T-helper 2 cell treated with Interferon-gamma antibody and Interleukin-4, amounts not matched to agents 100 ng/mL and 5 ng/mL, for 36 hours (primary cell): ENCODE results near the gene KRTAP1-1. TPM values are rescaled to one million over a fixed set of nuclear protein-coding genes. Genes with fewer than 3 reads are reported as not detected.
"Not testable (repeated sequence)": the region's sequence is repeated elsewhere in the genome, so short reads cannot be mapped to it uniquely, and the experiment has no call there.

Experiments
- intact Hi-C: fragments of 100-400 bp; cut with micrococcal nuclease; formaldehyde crosslinking; loops from one replicate; pipeline ENCODE4 v1.15.1; 2023
- total RNA-seq: library from RNA; stranded (reverse); gene quantifications from 2 replicates; pipeline ENCODE4 v1.2.3, GENCODE V29; 2022

KRTAP1-1 gene, protein sequence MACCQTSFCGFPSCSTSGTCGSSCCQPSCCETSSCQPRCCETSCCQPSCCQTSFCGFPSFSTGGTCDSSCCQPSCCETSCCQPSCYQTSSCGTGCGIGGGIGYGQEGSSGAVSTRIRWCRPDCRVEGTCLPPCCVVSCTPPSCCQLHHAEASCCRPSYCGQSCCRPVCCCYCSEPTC
- total RNA-seq = not detected in 2 replicates

DNA sequence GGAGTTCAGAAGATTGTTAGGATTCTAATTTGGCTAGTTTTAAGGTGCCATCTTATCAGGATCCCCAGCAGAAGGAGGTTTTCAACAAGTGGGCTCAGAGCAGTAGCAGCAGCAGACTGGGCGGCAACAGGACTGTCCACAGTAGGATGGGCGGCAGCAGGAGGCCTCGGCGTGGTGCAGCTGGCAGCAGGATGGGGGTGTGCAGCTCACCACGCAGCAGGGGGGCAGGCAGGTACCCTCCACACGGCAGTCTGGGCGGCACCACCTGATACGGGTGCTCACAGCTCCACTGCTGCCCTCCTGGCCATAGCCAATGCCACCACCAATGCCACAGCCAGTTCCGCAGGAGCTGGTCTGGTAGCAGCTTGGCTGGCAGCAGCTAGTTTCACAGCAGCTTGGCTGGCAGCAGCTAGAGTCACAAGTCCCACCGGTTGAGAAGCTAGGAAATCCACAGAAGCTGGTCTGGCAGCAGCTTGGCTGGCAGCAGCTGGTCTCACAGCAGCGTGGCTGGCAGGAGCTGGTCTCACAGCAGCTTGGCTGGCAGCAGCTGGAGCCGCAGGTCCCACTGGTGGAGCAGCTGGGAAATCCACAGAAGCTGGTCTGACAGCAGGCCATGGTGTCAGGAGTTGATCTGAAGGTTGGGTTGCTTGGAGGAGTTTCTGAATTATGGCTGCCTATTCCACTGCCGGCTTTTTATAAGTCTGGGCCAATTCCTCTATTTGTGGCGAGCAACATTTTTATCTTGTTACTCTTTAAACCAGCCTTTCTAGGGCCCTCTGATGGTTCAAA lies at the start of gene KRTAP1-1:
KRTAP1-1 (minus strand) TSS at position 668 of the 789 bp plus-strand sequence; CDS start at position 615, 53 bp downstream.
- intact Hi-C loops = not testable (repeated sequence)

DNA sequence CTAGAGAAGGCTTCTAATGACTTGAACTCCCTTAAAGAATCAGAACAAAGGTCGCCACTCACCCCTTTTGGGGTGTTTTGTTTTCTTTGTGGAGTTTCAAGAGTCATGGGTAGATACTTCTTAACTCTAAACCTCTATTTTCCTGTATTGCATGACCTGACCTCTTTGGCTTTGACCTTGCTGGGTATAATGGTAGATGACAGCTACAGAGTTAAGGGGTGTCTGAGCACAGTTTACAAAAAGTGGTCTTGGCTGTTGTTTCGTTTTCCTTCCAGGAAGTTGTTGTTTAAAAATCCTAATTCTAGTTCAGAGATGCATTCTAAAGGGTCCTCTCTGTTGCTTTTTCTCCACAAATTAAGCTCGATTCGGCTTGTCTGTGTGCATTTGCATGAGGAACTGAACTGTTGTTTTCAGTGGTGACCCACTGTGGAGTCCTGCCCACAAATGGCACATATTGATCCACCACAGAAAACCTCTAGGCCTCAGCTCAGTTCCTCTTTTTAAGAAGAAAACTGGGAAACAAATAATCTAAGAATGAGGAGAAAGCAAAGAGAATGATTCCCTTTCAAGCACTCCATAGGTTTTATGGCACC lies 47.6 kb upstream of the KRTAP1-1 start:
- intact Hi-C loops = not testable (repeated sequence)

DNA sequence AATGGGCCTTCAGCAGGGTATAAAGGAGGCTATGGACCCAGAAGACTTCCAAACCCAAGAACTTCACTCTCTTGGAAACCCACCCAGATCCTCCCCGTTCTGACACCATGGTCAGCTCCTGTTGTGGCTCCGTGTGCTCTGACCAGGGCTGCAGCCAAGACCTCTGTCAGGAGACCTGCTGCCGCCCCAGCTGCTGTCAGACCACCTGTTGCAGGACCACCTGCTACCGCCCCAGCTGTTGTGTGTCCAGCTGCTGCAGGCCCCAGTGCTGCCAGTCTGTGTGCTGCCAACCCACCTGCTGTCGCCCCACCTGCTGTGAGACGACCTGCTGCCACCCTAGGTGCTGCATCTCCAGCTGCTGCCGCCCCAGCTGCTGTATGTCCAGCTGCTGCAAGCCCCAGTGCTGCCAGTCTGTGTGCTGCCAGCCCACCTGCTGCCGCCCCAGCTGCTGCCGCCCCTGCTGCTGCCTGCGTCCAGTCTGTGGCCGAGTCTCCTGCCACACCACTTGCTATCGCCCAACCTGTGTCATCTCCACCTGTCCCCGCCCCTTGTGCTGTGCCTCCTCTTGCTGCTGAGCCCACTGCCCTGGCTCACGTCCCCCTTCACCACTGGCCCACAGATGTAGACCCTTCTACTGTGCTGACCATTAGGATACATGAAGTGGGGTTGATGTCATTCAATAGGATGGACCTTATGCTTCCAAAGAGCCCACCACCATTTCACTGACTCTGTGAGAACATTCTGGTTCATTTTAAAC lies 43.0 kb upstream of the KRTAP1-1 start, which contains the start of gene KRTAP4-7:
KRTAP4-7 (plus strand) TSS at position 51 of the 757 bp plus-strand sequence; CDS start at position 108, 57 bp downstream.
- intact Hi-C loops = not testable (repeated sequence)

DNA sequence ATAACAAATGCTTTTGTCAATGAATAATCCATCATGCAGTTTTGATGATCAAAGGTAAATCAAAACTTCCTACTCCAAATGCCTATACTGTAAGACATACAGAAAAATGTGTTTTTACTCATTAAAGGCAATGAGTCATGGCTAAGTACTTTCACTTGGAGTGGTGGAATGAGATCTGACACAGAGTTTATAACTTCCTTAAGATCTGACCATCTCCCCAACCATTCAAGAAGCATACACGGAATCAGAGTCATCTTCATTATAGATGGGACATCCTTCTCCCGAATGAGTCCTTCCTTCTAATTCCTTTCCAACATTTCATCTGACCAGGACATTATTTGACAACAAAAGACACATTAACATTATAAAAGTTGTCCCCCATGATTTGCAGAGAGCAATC lies 42.2 kb upstream of the KRTAP1-1 start:
- intact Hi-C loops = not testable (repeated sequence)

DNA sequence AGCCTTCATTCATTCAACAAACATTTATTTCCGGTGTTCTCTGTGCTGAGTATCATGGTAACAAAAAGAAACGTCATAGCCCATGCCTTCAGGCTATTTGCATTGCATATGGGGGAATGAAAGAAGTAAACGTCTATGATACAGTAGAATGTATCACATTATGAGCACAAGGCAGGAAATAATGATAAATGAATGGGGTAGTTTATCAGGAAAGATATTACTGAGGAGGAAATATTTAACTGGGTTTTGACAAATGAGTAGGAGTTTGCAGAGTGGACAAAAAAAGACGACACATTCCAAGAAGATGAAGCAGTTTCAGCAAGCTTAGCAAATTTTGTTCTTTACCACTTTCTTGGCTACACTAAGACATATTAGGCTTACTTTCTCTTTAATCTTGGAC lies 41.4 kb upstream of the KRTAP1-1 start:
- intact Hi-C loops = no loop called here

DNA sequence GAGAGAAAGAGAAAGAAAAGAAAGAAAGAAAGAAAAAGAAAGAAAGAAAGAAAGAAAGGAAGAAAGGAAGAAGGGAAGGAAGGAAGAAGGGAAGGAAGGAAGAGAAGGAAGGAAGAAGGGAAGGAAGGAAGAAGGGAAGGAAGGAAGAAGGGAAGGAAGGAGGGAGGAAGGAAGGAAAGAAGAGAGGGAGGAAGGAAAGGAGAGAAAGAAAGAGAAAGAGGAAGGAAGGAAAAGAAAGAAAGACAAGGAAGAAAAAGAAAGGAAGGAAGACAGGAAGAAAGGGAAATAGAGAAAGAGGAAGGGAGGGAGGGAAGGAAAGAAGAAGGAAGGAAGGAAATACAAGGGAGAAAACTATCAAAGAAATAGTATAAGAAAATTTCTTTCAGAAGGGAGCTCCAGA lies 35.5 kb upstream of the KRTAP1-1 start:
- intact Hi-C loops = no loop called here

DNA sequence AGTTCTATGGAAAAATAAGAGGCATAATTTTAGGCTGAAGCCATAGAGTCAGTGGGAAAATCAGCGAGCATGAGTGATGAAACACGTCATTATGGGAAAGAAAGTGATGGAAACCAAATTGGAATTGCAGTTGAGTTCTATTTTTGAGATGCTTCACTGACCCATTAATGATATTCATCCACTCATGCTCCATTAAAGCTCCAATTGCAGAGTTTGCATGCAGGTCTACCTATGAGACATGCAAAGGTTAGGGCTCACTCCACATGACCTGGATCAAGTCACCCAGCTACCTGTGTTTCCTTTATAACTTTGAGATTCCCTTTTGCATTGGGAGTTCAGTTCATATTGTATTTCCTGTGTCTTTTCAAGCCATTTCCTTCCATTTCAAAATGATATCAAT lies 32.4 kb upstream of the KRTAP1-1 start:
- intact Hi-C loops = no loop called here

DNA sequence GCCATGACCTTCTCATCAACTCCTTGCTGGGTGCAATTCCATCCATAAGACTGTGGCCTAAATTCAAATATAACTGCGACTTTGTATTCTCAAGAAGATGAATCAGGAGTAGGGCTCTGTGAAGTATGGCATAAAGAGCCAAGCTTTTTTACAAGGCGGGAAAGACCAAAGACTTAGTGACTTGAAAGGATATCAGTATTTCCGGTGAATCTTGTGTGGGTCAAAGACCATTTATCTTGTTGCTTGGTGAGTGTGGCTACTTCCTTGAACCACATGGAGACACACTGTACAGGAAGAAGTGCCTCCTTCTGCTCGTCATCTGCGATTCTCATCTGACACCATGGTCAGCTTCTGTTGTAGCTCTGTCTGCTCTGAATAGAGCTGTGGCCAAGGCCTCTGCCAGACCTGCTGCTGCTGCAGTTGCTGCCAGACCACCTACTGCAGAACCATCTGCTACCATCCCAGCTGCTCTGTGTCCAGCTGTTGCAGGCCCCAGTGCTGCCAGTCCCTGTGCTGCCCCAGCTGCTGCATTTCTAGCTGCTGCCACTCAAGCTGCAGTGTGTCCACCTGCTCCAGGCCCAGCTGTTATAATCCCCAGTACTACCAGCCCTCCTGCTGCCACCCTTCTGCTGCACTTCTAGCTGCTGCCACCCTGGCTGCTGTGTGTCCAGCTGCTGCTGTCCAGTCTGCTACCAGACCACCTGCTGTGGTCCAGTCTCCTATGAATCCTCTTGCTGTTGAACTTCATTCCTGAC lies 30.5 kb upstream of the KRTAP1-1 start:
- intact Hi-C loops = no loop called here

DNA sequence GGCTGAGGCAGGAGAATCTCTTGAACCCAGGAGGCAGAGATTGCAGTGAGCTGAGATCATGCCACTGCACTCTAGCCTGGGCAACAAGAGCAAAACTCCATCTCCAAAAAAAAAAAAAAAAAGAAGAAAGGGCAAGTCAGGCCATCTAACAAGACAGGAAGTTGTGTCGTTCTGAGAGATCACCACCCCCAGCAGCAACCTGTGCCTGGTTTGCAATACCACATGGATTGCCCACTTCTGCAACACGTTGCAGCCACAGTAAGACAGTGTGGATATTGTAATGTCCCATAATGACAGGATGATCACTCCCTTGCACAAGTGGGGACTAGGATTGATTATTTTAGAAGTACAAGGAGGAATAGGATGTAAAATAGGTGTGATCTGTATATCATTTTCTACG lies 27.8 kb upstream of the KRTAP1-1 start:
- intact Hi-C loops = no loop called here

DNA sequence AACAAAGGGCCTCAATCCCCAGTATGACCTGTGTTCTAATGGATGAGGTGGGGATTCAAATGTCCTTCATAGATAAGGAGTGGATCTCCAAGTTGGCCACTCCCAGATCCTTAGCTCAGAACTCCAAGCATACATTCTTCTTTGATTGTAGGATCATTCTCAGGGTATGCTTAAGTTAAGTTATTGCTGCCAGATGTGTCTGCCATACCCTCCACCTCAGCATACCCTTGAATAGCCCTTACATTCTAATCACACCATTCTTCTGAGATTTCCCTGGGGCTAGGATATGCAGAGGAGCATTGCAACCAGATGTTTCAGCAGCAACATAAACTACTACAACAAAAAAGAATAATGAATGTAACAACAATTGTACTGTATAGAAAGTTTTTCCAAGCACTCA lies 26.0 kb upstream of the KRTAP1-1 start:
- intact Hi-C loops = no loop called here

DNA sequence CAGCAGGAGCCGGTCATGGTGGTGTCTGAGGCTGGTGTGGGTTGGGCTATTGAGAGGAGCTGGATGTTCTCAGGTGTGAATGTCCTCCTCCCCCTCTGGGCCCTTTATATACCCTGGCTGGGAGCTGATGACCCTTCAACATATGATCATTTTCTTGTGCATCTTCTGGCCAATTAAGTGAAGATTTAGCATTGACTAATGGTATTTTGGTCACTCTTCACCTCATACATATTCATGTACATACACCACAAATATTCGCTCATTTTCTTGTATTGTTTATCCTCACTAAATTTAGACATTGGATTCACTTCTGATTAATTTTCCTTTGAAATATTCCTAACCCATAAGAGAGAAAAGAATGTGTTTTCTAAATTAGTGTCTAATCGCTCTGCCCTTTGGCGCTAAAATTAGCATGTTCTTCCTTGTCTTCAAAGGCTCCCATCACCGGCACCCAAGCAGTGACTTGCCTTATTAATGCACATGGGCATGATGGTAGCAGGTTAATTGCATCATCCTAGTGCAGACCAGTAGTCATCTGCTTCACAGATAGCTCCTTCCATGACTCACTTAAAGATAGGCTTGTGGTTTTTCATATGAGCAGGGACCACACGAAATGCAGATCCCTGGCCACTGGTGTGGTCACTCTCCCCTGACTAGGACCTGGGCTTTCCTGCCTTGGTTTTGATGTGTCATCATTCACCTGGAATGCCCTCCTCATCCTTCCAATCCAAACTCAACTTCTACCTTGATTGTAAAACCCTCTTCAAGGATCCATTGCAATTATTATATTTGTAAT lies 24.8 kb upstream of the KRTAP1-1 start, which contains the start of gene KRTAP2-4:
KRTAP2-4 (minus strand) TSS at position 51 of the 796 bp plus-strand sequence; CDS start at position 17, 34 bp downstream.
- intact Hi-C loops = no loop called here

DNA sequence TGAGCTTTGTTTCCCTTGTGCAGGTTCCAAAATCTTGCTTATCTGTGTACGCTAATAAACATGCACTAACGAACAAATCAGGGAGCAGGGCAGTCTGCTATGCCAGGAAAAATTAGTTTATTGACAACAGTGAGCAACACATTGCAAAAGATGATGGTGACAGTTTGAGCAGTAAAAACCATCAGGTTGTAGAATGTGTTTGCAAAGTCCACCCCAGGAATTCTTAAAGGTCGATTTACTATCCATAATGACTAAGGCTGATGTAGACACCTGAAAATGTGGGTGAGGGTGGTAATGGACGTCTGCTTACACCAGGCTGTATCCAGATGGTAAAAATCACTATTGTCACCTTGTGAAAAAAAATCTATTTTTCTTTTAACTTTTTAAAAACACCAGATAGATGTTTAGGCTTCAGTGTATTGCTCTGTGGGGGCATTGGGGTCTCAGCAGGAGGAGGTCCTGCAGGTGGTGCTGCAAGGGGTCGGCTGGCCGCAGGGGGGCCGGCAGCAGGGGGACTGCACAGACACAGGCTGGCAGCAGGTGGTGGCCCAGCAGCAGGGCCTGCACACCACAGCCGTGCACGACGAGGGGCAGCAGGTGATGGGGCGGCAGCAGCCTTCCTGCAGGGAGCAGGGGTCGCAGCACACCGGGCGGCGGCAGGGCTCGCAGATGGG lies 23.9 kb upstream of the KRTAP1-1 start:
- intact Hi-C loops = not testable (repeated sequence)

DNA sequence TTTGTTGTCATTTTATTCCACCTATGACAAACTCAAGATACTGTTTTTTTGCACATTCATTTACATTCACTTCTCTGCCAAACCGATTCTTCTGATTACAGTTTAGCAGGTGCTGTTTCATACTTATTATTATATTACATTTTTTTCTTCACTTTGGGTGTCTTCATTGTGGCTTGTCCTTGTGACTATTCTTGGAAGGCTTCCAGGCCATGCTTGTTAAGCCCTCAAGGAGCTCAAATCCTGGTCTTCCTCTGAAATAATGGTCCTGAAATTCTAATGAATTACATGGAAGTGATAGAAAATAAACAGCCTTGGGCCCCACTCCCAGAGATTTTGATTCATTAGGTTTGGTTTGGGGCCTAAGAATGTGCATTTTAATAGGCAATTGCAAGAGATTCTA lies 23.1 kb upstream of the KRTAP1-1 start:
- intact Hi-C loops = no loop called here

DNA sequence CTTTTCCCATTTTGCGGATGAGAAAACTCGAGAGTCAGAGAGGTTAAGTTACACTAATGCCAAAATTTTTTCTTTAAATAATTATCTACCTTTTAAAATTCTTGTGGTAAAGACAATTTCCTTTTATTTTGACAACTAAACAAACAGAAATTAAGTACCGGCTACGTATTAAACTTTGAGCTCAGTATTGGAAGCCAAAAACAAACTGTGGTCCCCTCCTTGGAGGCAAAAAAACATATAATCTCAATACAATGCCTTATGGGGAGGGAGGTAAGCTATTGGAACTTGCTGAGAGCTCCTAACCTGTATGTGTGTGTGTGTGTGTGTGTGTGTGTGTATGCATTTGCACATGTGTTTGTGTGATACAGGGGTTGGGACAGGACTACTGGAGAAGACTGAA lies 22.2 kb upstream of the KRTAP1-1 start:
- intact Hi-C loops = no loop called here

DNA sequence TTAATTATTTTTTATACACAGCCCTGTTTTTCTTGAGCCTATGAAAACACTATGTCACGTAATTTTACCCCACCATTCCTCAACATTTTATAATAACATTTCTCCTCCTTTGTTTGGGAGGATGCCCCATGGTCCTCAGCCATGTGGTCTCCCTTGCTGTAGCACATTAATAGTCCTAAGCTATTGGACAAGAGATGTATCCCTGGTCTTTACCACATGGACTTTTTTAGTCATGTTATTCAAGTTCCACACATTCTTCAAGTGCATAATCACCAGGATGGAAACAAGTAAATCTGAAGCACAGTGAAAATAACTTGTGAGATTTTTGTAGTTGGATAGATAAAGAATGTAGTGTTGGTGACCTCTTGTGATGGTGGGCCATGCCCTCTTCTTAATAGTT lies 20.7 kb upstream of the KRTAP1-1 start:
- intact Hi-C loops = no loop called here

DNA sequence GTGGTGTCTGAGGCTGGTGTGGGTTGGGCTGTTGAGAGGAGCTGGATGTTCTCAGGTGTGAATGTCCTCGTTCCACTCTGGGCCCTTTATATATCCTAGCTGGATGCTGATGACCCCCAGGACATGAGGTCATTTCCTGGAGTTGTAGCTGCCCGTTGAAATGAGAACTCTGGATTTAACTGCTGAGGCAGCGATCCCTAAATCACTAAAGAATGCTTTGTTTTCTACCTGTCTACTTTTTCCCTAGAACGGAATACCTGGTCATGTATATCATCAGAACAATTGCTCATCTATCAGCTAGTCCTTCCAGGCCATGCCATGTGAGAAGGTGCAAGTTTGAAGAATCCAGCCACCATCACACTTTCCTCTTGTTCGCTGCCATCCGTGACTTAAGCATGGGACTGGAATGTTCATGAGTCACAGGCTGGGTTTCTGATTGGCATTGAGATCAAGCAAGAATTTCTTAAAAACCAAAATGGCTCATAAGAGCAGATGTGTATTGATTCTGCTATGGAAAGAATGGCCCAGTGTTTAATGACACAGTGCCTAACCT lies 18.9 kb upstream of the KRTAP1-1 start, which contains the start of gene KRTAP2-3:
KRTAP2-3 (minus strand) TSS at position 63 of the 553 bp plus-strand sequence. CDS start 64 bp downstream, outside the sequence.
- intact Hi-C loops = no loop called here

DNA sequence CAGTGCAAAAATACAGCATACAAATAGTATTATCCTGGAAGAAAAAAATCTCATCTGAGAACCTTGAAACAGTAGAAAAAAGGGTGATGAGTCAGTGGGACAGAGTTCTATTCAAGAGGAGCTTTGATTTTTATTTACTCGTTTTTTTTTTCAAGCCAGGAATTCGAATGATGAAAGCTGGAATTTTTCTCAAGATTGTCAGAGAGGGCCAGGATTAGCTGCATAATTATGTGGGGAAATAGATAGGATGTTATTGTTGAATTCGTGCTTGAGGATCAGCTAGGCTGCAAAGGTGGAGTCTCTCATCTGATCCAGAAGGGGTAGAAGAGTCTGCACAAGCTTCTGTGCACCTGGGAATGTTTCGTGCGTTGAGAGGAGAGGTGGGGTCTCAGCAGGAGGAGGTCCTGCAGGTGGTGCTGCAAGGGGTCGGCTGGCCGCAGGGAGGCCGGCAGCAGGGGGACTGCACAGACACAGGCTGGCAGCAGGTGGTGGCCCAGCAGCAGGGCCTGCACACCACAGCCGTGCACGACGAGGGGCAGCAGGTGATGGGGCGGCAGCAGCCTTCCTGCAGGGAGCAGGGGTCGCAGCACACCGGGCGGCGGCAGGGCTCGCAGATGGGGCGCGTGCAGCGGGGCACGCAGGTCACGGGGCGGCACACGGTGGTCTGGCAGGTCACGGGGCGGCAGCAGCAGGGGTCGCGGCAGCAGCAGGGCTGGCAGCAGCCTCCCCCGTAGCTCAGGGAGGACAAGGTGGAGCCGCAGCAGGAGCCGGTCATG lies 18.2 kb upstream of the KRTAP1-1 start:
- intact Hi-C loops = not testable (repeated sequence)

DNA sequence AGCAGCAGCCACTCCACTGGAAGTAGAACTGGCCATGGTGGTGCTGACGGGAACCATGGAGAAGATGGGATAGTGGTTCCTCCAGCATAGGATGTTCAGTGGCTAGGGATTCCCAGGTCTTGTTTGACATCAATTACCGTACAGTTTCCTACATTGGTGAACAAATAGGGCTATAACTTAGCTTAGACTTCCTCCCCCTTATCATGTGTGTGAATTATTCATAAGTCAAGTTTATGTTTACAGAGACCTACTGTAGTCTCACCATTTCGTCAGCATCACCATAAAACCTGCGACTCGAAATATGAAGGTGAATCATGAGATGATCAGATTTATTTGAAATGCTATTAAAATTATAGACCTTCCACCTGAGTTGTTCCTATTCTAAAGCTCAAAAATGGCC lies 17.5 kb upstream of the KRTAP1-1 start:
- intact Hi-C loops = no loop called here
